HL-60 (cell line): Measurements from ENCODE around the gene CA4.

Experiments
- CTCF ChIP-seq: IDR thresholded peaks from one replicate; pipeline ENCODE4 v1.5.1; 2011; ENCODE audit warnings: low read length, control low read depth, inconsistent platforms; ENCODE audit not compliant: insufficient read depth
- GABPA ChIP-seq: IDR thresholded peaks from 2 replicates; pipeline ENCODE4 v1.6.1; 2012; ENCODE audit warnings: low read depth
- POLR2AphosphoS5 ChIP-seq: IDR thresholded peaks from 2 replicates; pipeline ENCODE4 v1.6.1; 2012; ENCODE audit warnings: low read depth
- SPI1 ChIP-seq: IDR thresholded peaks from 2 replicates; pipeline ENCODE4 v1.6.1; 2012; ENCODE audit warnings: low read depth, mild to moderate bottlenecking, borderline replicate concordance

- TF ChIP-seq CTCF, result no peak
- no peak for TF ChIP-seq POLR2AphosphoS5
- peak; percentile 92 for TF ChIP-seq SPI1
- no peak for TF ChIP-seq GABPA
Observed at GRCh38 chr17:60169921-60170817, 20.4 kb downstream of the CA4 start.
